K562 (cell line): ENCODE data around the gene MOSPD2. TPM values are rescaled to one million over a fixed set of nuclear protein-coding genes. Genes with fewer than 3 reads are reported as not detected.

Experiments used
- ATAC-seq: fragments of 200-7000 bp; cut with Tn5 transposase; 3 replicates; pipeline ENCODE4 v1.9.1; 2020; ENCODE audit warnings: moderate library complexity
- BruUV-seq: library from RNA; stranded (reverse); fragments of 400-500 nt; replicated peaks from 2 replicates; lab custom pipeline; 2021; lab: Mats Ljungman, UMichigan
- CTCF ChIA-PET: fragments of 300-600 bp; formaldehyde crosslinking; extraction: SDS; loops from one replicate; lab custom pipeline; 2021; ENCODE audit warnings: low intra/inter-chr PET ratio; lab: Yijun Ruan, JAX
- POLR2A ChIA-PET: fragments of 300-600, 350-650 bp; sonication (Branson Sonifier 250); formaldehyde crosslinking; extraction: SDS; loops from one replicate; lab custom pipeline; 2021; ENCODE audit warnings: antibody characterized with exemption, inconsistent platforms; lab: Yijun Ruan, JAX
- DNase-seq, 4 experiments: peaks; one replicate each; pipeline versions ENCODE4 v3.0.0 to v3.0.0-alpha.2; 2011 to 2018; ENCODE audit warnings: low spot score in 3 of 4, mixed read lengths in 3 of 4; ENCODE audit errors: extremely low read depth in 1 of 4
- FAIRE-seq: peaks from 2 replicates; lab custom pipeline; 2011; peaks lifted over from hg19 to GRCh38; lab: Jason Lieb, UNC
- H2AFZ ChIP-seq: 2 replicates; pipeline ENCODE4 v1.6.0; 2011; ENCODE audit warnings: low read depth, low read length, control low read depth, inconsistent platforms
- H3K27ac ChIP-seq: fragments of 200-600 bp; 3 replicates; pipeline ENCODE4 v1.8.0; 2011; ENCODE audit warnings: low read depth, mild to moderate bottlenecking, control low read depth, inconsistent platforms, low read length, moderate library complexity, mixed read lengths; ENCODE audit errors: extremely low read depth
- H3K27me3 ChIP-seq, 2 experiments: fragments of 300-600 bp in 1 of 2; 2 replicates in 1 of 2; 3 replicates in 1 of 2; pipeline versions ENCODE4 v1.6.0 to v1.8.0; 2011; ENCODE audit warnings: inconsistent platforms in 2 of 2, low read length in 2 of 2, mild to moderate bottlenecking in 1 of 2, mixed read lengths in 1 of 2, moderate library complexity in 1 of 2; ENCODE audit not compliant: control insufficient read depth in 2 of 2, insufficient read depth in 2 of 2
- H3K36me3 ChIP-seq: fragments of 300-600 bp; 3 replicates; pipeline ENCODE4 v1.8.0; 2011; ENCODE audit warnings: mild to moderate bottlenecking, low read length, inconsistent platforms; ENCODE audit not compliant: control insufficient read depth, insufficient read depth
- H3K4me1 ChIP-seq, 2 experiments: fragments of 200-600 bp in 1 of 2; replicated peaks in 1 of 2; 2 replicates in 1 of 2; 3 replicates in 1 of 2; pipeline versions ENCODE4 v1.5.1 to v1.8.0; 2011; ENCODE audit warnings: inconsistent platforms in 2 of 2, low read length in 2 of 2, mild to moderate bottlenecking in 1 of 2, mixed read lengths in 1 of 2, moderate library complexity in 1 of 2; ENCODE audit not compliant: control insufficient read depth in 2 of 2, insufficient read depth in 2 of 2
- H3K4me2 ChIP-seq: 2 replicates; pipeline ENCODE4 v1.6.1; 2011; ENCODE audit warnings: low read length, control low read depth, inconsistent platforms, mixed read lengths; ENCODE audit not compliant: insufficient read depth
- H3K4me3 ChIP-seq: fragments of 200-600 bp; sonication (generic), shearing (Covaris generic); 2 replicates; pipeline ENCODE4 v1.5.1; 2016; ENCODE audit warnings: control low read depth, inconsistent platforms
- H3K79me2 ChIP-seq: fragments of 200-600 bp; 3 replicates; pipeline ENCODE4 v1.8.0; 2011; ENCODE audit warnings: low read length, inconsistent platforms; ENCODE audit not compliant: control insufficient read depth, insufficient read depth
- H3K9ac ChIP-seq, 2 experiments: 2 replicates each; pipeline versions ENCODE4 v1.6.0 to v1.6.1; 2011; ENCODE audit warnings: low read depth in 2 of 2, low read length in 2 of 2, control low read depth in 1 of 2, inconsistent platforms in 1 of 2, mild to moderate bottlenecking in 1 of 2, mixed read lengths in 1 of 2; ENCODE audit not compliant: insufficient read depth in 1 of 2
- H3K9me1 ChIP-seq: one replicate; pipeline ENCODE4 v1.6.0; 2011; ENCODE audit warnings: inconsistent platforms, mild to moderate bottlenecking, low read length, moderate library complexity; ENCODE audit not compliant: control insufficient read depth, insufficient read depth
- H3K9me3 ChIP-seq: replicated peaks from 2 replicates; pipeline ENCODE4 v1.5.1; 2011; ENCODE audit warnings: low read depth, low read length, inconsistent platforms; ENCODE audit not compliant: control insufficient read depth, insufficient read depth
- H4K20me1 ChIP-seq: replicated peaks from 2 replicates; pipeline ENCODE4 v1.6.1; 2011; ENCODE audit warnings: low read length, inconsistent platforms, mixed read lengths; ENCODE audit not compliant: control insufficient read depth, insufficient read depth
- DIDO1 ChIP-seq: fragments of 450-650 bp; IDR thresholded peaks from 2 replicates; pipeline ENCODE4 v1.6.1; 2016; ENCODE audit warnings: low read depth, missing biosample characterization, missing genetic modification characterization
- HDGF ChIP-seq: fragments of 450-650 bp; IDR thresholded peaks from 2 replicates; pipeline ENCODE4 v1.6.1; 2016
- MEF2D ChIP-seq: conservative IDR thresholded peaks from 2 replicates; pipeline ENCODE4 v1.6.1; 2016; ENCODE audit warnings: low read depth, missing genetic modification characterization, missing compliant biosample characterization
- POLR2H ChIP-seq: IDR thresholded peaks from 2 replicates; pipeline ENCODE4 v1.6.1; 2016; ENCODE audit warnings: missing genetic modification characterization, low read depth, mild to moderate bottlenecking, control low read depth, missing compliant biosample characterization, moderate library complexity
- ZNF277 ChIP-seq: fragments of 250-450 bp; sonication (Bioruptor Pico); IDR thresholded peaks from 2 replicates; pipeline ENCODE4 v1.8.0; 2022; ENCODE audit warnings: inconsistent platforms, mild to moderate bottlenecking, moderate library complexity, borderline replicate concordance
- WGBS: fragments of 100-300 bp; shearing (Covaris generic); methylation state at CpG from one replicate; pipeline ENCODE4 v1.1.6; 2016; ENCODE audit warnings: low coverage, mixed read lengths; ENCODE audit not compliant: insufficient coverage; ENCODE audit errors: missing lambda C conversion rate; 5-methylcytosine and 5-hydroxymethylcytosine counted together
- in situ Hi-C: fragments of 300-500 bp; cut with MboI; formaldehyde crosslinking; loops from 4 replicates; pipeline ENCODE4 v1.15.0; 2018; ENCODE audit warnings: inconsistent platforms, mixed read lengths
- intact Hi-C: fragments of 100-400 bp; cut with micrococcal nuclease; formaldehyde crosslinking; loops from 2 replicates; pipeline ENCODE4 v1.14.2; 2022
- polyA plus RNA-seq, 8 experiments: library from polyadenylated mRNA; depleted of rRNA in 4 of 8; stranded (reverse) in 5 of 8; unstranded in 3 of 8; fragments of >200 nt; fragmentation: Nextera tagmentation in 2 of 8; fragmentation: Illumina TruSeq in 1 of 8; extraction: Ambion mirVana in 2 of 8; extraction: Trizol in 1 of 8; gene quantifications; 2 replicates each; pipeline versions ENCODE4 v1.2.1 to v1.2.3, GENCODE V29; 2011 to 2014; ENCODE audit warnings: inconsistent platforms in 1 of 8, missing spikeins in 1 of 8
- total RNA-seq, 7 experiments: library from RNA; depleted of rRNA in 6 of 7; stranded (reverse); fragments of >200 nt in 6 of 7; fragmentation: Illumina TruSeq in 2 of 7; extraction: Trizol in 2 of 7; gene quantifications; 2 replicates each; pipeline versions ENCODE4 v1.2.1 to v1.2.3, GENCODE V29; 2011 to 2021; ENCODE audit warnings: low replicate concordance in 1 of 7
- TF ChIP-seq, protein P1 (sequence below): fragments of 450-650 bp; IDR thresholded peaks from 2 replicates; pipeline ENCODE4 v1.6.1; 2018; ENCODE audit not compliant: partially characterized antibody
- TF ChIP-seq, protein P2 (sequence below): fragments of 250-450 bp; sonication (Bioruptor Pico); IDR thresholded peaks from 2 replicates; pipeline ENCODE4 v1.8.0; 2021; ENCODE audit warnings: borderline replicate concordance, mild to moderate bottlenecking, moderate library complexity; ENCODE audit not compliant: poor library complexity, severe bottlenecking
- TF ChIP-seq, protein P3 (sequence below), 3 experiments: fragments of 200-800 bp in 1 of 3; sonication (Bioruptor generic) in 1 of 3; sonication (generic) in 1 of 3; formaldehyde crosslinking in 1 of 3; IDR thresholded peaks; 2 replicates each; pipeline versions ENCODE4 v1.6.1 to v1.8.0; 2016 to 2022; ENCODE audit warnings: mild to moderate bottlenecking in 2 of 3, missing compliant biosample characterization in 2 of 3, missing genetic modification characterization in 2 of 3, missing genetic modification reagents in 1 of 3

Gene MOSPD2
- total and polyA plus RNA-seq, 9 of the 15 experiments (the other 6 are each of a cell fraction or from before 2014, with no cell fraction given), result 3.9 to 12.2 (median 9.2) TPM

- Histone ChIP-seq H3K4me3 (no peak overlapping the region), H3K27me3 (no peaks in the 10 kb centered on the region), H3K9ac (no peak overlapping the region), H3K4me1 (no peaks in the 10 kb centered on the region), H2AFZ (no peak overlapping the region), H3K27ac (no peak overlapping the region), H3K79me2 (no peaks in the 10 kb centered on the region), H3K9me3 (no peaks in the 10 kb centered on the region), H3K36me3 (peaks cover 21% of the 10 kb centered on the region; the same call in 1 of the 3 replicates), H3K4me2 (no peak overlapping the region), H4K20me1 (no peaks in the 10 kb centered on the region), H3K9me1 (no peaks in the 10 kb centered on the region)
- POLR2A ChIA-PET, result no interaction called here
- FAIRE-seq, result no peak
- DNase-seq, result no peak
- TF ChIP-seq, protein P1, sequence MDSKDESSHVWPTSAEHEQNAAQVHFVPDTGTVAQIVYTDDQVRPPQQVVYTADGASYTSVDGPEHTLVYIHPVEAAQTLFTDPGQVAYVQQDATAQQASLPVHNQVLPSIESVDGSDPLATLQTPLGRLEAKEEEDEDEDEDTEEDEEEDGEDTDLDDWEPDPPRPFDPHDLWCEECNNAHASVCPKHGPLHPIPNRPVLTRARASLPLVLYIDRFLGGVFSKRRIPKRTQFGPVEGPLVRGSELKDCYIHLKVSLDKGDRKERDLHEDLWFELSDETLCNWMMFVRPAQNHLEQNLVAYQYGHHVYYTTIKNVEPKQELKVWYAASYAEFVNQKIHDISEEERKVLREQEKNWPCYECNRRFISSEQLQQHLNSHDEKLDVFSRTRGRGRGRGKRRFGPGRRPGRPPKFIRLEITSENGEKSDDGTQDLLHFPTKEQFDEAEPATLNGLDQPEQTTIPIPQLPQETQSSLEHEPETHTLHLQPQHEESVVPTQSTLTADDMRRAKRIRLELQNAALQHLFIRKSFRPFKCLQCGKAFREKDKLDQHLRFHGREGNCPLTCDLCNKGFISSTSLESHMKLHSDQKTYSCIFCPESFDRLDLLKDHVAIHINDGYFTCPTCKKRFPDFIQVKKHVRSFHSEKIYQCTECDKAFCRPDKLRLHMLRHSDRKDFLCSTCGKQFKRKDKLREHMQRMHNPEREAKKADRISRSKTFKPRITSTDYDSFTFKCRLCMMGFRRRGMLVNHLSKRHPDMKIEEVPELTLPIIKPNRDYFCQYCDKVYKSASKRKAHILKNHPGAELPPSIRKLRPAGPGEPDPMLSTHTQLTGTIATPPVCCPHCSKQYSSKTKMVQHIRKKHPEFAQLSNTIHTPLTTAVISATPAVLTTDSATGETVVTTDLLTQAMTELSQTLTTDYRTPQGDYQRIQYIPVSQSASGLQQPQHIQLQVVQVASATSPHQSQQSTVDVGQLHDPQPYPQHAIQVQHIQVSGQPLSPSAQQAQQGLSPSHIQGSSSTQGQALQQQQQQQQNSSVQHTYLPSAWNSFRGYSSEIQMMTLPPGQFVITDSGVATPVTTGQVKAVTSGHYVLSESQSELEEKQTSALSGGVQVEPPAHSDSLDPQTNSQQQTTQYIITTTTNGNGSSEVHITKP, result no peak
- TF ChIP-seq ZNF277 (CRISPR knock-in tag) (no peak), POLR2H (tag) (no peak), MEF2D (tag) (no peak), HDGF (no peak), DIDO1 (no peak)
- TF ChIP-seq, protein P2, sequence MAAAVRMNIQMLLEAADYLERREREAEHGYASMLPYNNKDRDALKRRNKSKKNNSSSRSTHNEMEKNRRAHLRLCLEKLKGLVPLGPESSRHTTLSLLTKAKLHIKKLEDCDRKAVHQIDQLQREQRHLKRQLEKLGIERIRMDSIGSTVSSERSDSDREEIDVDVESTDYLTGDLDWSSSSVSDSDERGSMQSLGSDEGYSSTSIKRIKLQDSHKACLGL (CRISPR knock-in tag), result no peak
- TF ChIP-seq, protein P3, sequence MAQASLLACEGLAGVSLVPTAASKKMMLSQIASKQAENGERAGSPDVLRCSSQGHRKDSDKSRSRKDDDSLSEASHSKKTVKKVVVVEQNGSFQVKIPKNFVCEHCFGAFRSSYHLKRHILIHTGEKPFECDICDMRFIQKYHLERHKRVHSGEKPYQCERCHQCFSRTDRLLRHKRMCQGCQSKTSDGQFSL (CRISPR knock-in tag; IDR thresholded peaks at IDR 0.05), result no peak
- TF ChIP-seq, protein P3 (tag; IDR thresholded peaks at IDR 0.05), result no peak
- CTCF ChIA-PET, result no interaction called here
- no TSS peak for BruUV-seq
- intact Hi-C loops (no loop called here), in situ Hi-C loops (no loop called here)
- no peak for ATAC-seq
- 90% methylated on average over 2 of the region's 2 CpGs for WGBS
Measured at GRCh38 chrX:14920196-14920595, 47.0 kb downstream of the MOSPD2 start.
